ENCODE results near the gene UAP1. TPM values are rescaled to one million over a fixed set of nuclear protein-coding genes. Genes with fewer than 3 reads are reported as not detected.
A peak's percentile ranks its signal among the peaks of the same experiment; 100 is the strongest.
"Not testable (repeated sequence)": the region's sequence is repeated elsewhere in the genome, so short reads cannot be mapped to it uniquely, and the experiment has no call there.

Gene UAP1
- total and polyA plus RNA-seq, 11 donors, result 18.1 to 34.3 (median 21.1) TPM

DNA sequence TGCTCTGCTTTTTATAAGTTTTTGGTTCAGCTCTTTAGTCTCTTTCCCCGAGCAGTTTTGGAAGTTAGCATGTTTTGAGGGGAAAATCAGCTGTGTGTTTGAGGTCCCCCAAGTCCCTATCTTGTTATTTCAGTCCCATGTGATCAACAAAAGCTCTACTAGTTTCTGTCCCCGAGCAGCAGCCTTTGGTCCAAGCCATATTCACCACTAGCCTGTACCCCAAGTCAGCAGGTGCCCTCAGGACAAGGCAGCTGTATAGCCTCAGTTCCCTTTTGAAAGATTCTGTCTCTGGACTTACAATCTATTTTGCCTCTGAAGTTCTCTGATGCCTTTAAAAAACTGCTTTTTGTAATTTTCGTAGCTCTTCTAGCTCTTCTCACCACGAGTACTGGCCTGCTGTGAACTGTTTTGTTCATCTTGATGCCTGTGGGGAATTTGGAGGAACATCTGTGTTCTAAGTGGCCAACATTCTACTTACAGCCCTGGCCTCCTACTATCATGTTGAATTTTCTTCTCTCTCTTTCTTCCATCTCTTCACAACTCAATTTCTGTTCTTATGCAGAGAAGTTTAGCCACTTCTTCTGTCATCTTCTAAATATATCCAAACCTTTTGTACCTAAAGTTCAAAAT is 16.7 kb downstream of the UAP1 start:
- TF ChIP-seq, protein P1, sequence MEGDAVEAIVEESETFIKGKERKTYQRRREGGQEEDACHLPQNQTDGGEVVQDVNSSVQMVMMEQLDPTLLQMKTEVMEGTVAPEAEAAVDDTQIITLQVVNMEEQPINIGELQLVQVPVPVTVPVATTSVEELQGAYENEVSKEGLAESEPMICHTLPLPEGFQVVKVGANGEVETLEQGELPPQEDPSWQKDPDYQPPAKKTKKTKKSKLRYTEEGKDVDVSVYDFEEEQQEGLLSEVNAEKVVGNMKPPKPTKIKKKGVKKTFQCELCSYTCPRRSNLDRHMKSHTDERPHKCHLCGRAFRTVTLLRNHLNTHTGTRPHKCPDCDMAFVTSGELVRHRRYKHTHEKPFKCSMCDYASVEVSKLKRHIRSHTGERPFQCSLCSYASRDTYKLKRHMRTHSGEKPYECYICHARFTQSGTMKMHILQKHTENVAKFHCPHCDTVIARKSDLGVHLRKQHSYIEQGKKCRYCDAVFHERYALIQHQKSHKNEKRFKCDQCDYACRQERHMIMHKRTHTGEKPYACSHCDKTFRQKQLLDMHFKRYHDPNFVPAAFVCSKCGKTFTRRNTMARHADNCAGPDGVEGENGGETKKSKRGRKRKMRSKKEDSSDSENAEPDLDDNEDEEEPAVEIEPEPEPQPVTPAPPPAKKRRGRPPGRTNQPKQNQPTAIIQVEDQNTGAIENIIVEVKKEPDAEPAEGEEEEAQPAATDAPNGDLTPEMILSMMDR (IDR thresholded peaks at IDR 0.05), result no peak
- TF ChIP-seq POLR2A (IDR thresholded peaks at IDR 0.05), result no peak

DNA sequence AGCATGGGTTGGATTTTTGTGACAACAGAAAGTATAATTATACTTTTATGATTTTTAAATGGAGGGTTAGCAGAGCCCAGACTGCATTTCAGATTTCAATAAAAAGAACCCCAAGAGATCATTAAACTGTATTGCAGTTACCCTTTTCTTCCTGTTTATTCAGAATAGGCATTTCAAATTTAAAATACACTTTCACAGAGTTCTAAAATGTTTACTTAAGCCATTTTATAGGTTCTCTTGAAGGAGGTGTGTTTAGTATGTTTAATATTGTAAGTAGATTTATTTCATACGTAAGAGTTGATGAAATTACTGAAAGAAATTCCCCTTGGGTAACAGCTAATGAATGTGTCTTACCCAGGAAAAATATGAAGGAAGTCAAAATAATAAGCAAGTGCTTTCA is 17.4 kb downstream of the UAP1 start:
- 84 to 91% (median 85%) methylated on average over 1 of the region's 1 CpG for WGBS, 4 donors
- Histone ChIP-seq H3K27me3 (no peaks in the 10 kb centered on the region), H3K36me3 (peaks cover 0 to 75% (median 53%) of the 10 kb centered on the region in 9 donors), H3K4me1 (peaks cover 0 to 12% (median 0%) of the 10 kb centered on the region in 12 donors), H3K4me3 (no peak overlapping the region), H3K9me3 (no peaks in the 10 kb centered on the region), H3K27ac (no peak overlapping the region)
- DNase-seq (no peak), ATAC-seq (no peak)
- intact Hi-C loops (cut with DNase I), result no loop called here
- no peak for TF ChIP-seq POLR2A (IDR thresholded peaks at IDR 0.05)
- TF ChIP-seq, protein P1 (IDR thresholded peaks at IDR 0.05), result no peak

More for the DNA sequence above, 16.7 kb downstream of the UAP1 start:
- peak in 1 of 4 donors; percentile 26 for ATAC-seq
- Histone ChIP-seq H3K27me3 (no peaks in the 10 kb centered on the region), H3K4me3 (no peak overlapping the region), H3K36me3 (peaks cover 0 to 67% (median 45%) of the 10 kb centered on the region in 9 donors), H3K4me1 (peaks cover 0 to 19% (median 0%) of the 10 kb centered on the region in 12 donors), H3K27ac (peak overlapping the region in 6 of 12 donors; percentile 5 to 31 (median 16)), H3K9me3 (no peaks in the 10 kb centered on the region)
- 75 to 79% (median 77%) methylated on average over 4 of the region's 4 CpGs for WGBS, 4 donors
- intact Hi-C loops (cut with DNase I), result no loop called here
- no peak for DNase-seq

DNA sequence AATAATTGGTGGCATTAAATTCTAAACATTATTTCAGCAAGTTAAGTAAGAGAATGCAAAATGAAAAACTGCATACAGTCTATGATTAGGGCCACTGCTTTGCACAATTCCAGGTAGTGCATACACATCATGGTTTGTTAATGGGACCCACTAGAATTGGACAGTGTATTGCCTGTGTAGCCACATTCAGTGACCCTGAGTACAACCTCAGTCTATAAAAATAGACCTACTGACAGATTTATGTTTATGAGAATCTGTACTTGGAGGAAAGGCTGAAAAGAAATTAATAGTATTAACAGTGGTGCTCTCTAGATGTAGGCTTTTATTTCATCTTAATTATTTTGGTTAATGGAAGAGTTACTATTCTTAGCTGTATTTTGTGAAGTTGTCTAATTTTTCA is 18.8 kb downstream of the UAP1 start:
- no peak for DNase-seq
- Histone ChIP-seq H3K27ac (no peak overlapping the region), H3K9me3 (no peaks in the 10 kb centered on the region), H3K27me3 (no peaks in the 10 kb centered on the region), H3K4me1 (peaks cover 0 to 12% (median 0%) of the 10 kb centered on the region in 12 donors), H3K4me3 (no peak overlapping the region), H3K36me3 (peaks cover 0 to 88% (median 56%) of the 10 kb centered on the region in 9 donors)
- TF ChIP-seq POLR2A (IDR thresholded peaks at IDR 0.05), result no peak
- TF ChIP-seq, protein P1 (IDR thresholded peaks at IDR 0.05), result no peak
- intact Hi-C loops (cut with DNase I), result no loop called here
- no peak for ATAC-seq

DNA sequence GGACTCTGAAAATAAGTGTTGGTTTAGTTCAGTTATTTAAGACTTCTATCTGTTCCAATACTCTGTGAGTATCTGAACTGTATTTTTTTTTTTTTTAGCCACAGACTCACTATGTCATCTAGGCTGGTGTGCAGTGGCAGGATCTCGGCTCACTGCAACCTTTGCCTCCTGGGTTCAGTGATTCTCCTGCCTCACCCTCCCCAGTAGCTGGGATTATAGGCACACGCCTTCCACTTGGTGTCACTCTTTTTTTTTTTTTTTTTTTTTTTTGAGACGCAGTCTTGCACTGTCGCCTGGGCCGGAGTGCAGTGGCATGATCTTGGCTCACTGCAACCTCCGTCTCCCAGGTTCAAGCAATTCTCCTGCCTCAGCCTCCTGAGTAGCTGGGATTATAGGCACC is 21.4 kb downstream of the UAP1 start:
- intact Hi-C loops (cut with DNase I); H3K9me3 ChIP-seq; ATAC-seq; H3K27ac ChIP-seq; DNase-seq; H3K27me3 ChIP-seq; H3K4me1 ChIP-seq; H3K4me3 ChIP-seq: not testable (repeated sequence)
- H3K36me3 ChIP-seq, result peaks cover 0 to 91% (median 67%) of the 10 kb centered on the region in 9 donors
- WGBS, 4 donors, result 85 to 94% (median 92%) methylated on average over 6 of the region's 6 CpGs

DNA sequence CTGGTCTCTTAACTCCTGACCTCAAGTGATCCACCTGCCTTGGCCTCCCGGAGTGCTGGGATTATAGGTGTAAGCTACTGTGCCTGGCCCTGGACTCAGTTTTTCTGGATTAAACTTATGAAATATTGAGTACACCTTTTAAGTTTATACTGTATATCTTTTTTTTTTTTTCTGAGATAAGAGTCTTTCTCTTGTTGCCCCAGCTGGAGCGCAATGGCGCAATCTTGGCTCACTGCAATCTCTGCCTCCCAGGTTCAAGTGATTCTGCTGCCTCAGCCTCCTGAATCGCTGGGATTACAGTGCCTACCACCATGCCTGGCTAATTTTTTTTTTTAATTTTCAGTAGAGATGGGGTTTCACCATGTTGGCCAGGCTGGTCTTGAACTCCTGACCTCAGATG is 23.6 kb downstream of the UAP1 start:
- H3K27me3 ChIP-seq; intact Hi-C loops (cut with DNase I); H3K9me3 ChIP-seq; H3K4me1 ChIP-seq; H3K27ac ChIP-seq; ATAC-seq; DNase-seq; H3K4me3 ChIP-seq: not testable (repeated sequence)
- 94 to 99% (median 98%) methylated on average over 4 of the region's 4 CpGs for WGBS, 4 donors
- peaks cover 0 to 91% (median 72%) of the 10 kb centered on the region in 9 donors for H3K36me3 ChIP-seq
